Stomach (tissue), 9 donors: ENCODE data around the gene IPO7. TPM values are rescaled to one million over a fixed set of nuclear protein-coding genes. Genes with fewer than 3 reads are reported as not detected.

Experiments used
- DNase-seq, 2 donors: peaks; one replicate each; pipeline versions ENCODE4 v3.0.0 to v3.0.0-alpha.2; 2013 to 2019
- H3K27ac ChIP-seq, 5 donors: fragments of 200-600 bp in 4 of 5; sonication (generic) in 4 of 5; one replicate each; pipeline ENCODE4 v1.5.1; 2013 to 2019; ENCODE audit warnings: mild to moderate bottlenecking in 1 of 5, moderate library complexity in 1 of 5
- H3K27me3 ChIP-seq, 3 donors: fragments of 200-600 bp; sonication (generic); one replicate each; pipeline ENCODE4 v1.5.1; 2017 to 2019; ENCODE audit warnings: mixed run types in 1 of 3
- H3K36me3 ChIP-seq, 4 donors: fragments of 200-600 bp; sonication (generic); 1 replicate in 3 of 4; 2 replicates in 1 of 4; pipeline ENCODE4 v1.5.1; 2016 to 2019
- H3K4me1 ChIP-seq, 4 donors: fragments of 200-600 bp; sonication (generic); one replicate each; pipeline ENCODE4 v1.5.1; 2016 to 2019
- H3K4me3 ChIP-seq, 4 donors: fragments of 200-600 bp; sonication (generic) in 3 of 4; one replicate each; pipeline ENCODE4 v1.5.1; 2016 to 2019; ENCODE audit warnings: mild to moderate bottlenecking in 1 of 4
- H3K9me3 ChIP-seq, 4 donors: fragments of 200-600 bp; sonication (generic); one replicate each; pipeline ENCODE4 v1.5.1; 2016 to 2019
- EP300 ChIP-seq: sonication (generic); formaldehyde crosslinking; IDR thresholded peaks from one replicate; pipeline ENCODE4 v1.6.1; 2017; ENCODE audit warnings: antibody characterized with exemption
- POLR2A ChIP-seq, 4 donors: fragments of 450-650 bp; IDR thresholded peaks; one replicate each; pipeline ENCODE4 v1.6.1; 2016; ENCODE audit warnings: antibody characterized with exemption in 4 of 4, control low read depth in 2 of 4, mild to moderate bottlenecking in 1 of 4, moderate library complexity in 1 of 4
- POLR2AphosphoS5 ChIP-seq, 3 donors: sonication (generic); formaldehyde crosslinking; IDR thresholded peaks; one replicate each; pipeline ENCODE4 v1.6.1; 2016; ENCODE audit warnings: antibody characterized with exemption in 3 of 3
- WGBS, 5 donors: extraction: QIAGEN DNeasy Blood & Tissue Kit in 3 of 5; methylation state at CpG; one replicate each; pipeline versions ENCODE4 v1.1.5 to v1.1.7; 2013 to 2018; 5-methylcytosine and 5-hydroxymethylcytosine counted together
- intact Hi-C: fragments of 100-400 bp; cut with DNase I; formaldehyde crosslinking; loops from one replicate; pipeline ENCODE4 v1.15.1; 2023; ENCODE audit warnings: low total_unique reads
- polyA plus RNA-seq, 3 donors: library from polyadenylated mRNA; stranded (reverse); fragments of 200-250 nt; gene quantifications; one replicate each; pipeline ENCODE4 v1.2.3, GENCODE V29; 2013
- total RNA-seq, 5 donors: library from RNA; depleted of rRNA; stranded (reverse); fragments of >200 nt; gene quantifications; one replicate each; pipeline versions ENCODE4 v1.1.0 to v1.2.3, GENCODE V29; 2014 to 2016
- TF ChIP-seq, protein P1 (sequence below), 7 experiments: fragments of 450-650 bp in 4 of 7; fragments of 200-600 bp in 3 of 7; sonication (generic) in 3 of 7; IDR thresholded peaks; one replicate each; pipeline ENCODE4 v1.5.1; 2016 to 2019; ENCODE audit warnings: antibody characterized with exemption in 7 of 7, control low read depth in 2 of 7, mild to moderate bottlenecking in 1 of 7
- donor health status: healthy with polysubstance abuse.
- donor health status: Bipolar disorder and iron deficiency.
- donor health status: healthy.

IPO7 gene
- total and polyA plus RNA-seq, 8 donors: 23.0 to 283 (median 88.7) TPM

GRCh38 chr11:9461760-9462134 is 77.3 kb downstream of the IPO7 start:
- DNase-seq: peak in 1 of 2 donors; percentile 60
- WGBS, 5 donors: 0 to 1% (median 0%) methylated on average over 10 of the region's 10 CpGs
- peak overlapping the region; percentile 53 to 93 (median 65) for H3K4me3 ChIP-seq
- peaks cover 13 to 33% (median 25%) of the 10 kb centered on the region in 4 donors for H3K4me1 ChIP-seq
- peak overlapping the region in 4 of 5 donors; percentile 99 to 100 (median 100) for H3K27ac ChIP-seq
- intact Hi-C loops: no loop called here
- H3K9me3 ChIP-seq: no peaks in the 10 kb centered on the region
- H3K27me3 ChIP-seq: no peaks in the 10 kb centered on the region
- H3K36me3 ChIP-seq: peaks cover 0 to 4% (median 0%) of the 10 kb centered on the region in 4 donors
- TF ChIP-seq EP300: no peak
- TF ChIP-seq POLR2AphosphoS5 (IDR thresholded peaks at IDR 0.05): no peak
- TF ChIP-seq POLR2A (IDR thresholded peaks at IDR 0.05): no peak
- TF ChIP-seq, protein P1, sequence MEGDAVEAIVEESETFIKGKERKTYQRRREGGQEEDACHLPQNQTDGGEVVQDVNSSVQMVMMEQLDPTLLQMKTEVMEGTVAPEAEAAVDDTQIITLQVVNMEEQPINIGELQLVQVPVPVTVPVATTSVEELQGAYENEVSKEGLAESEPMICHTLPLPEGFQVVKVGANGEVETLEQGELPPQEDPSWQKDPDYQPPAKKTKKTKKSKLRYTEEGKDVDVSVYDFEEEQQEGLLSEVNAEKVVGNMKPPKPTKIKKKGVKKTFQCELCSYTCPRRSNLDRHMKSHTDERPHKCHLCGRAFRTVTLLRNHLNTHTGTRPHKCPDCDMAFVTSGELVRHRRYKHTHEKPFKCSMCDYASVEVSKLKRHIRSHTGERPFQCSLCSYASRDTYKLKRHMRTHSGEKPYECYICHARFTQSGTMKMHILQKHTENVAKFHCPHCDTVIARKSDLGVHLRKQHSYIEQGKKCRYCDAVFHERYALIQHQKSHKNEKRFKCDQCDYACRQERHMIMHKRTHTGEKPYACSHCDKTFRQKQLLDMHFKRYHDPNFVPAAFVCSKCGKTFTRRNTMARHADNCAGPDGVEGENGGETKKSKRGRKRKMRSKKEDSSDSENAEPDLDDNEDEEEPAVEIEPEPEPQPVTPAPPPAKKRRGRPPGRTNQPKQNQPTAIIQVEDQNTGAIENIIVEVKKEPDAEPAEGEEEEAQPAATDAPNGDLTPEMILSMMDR (IDR thresholded peaks at IDR 0.05): no peak

- peak in 1 of 2 donors; percentile 21 for DNase-seq
- H3K36me3 ChIP-seq: peaks cover 0 to 6% (median 2%) of the 10 kb centered on the region in 4 donors
- intact Hi-C loops: no loop called here
- TF ChIP-seq POLR2A (IDR thresholded peaks at IDR 0.05): no peak
- TF ChIP-seq, protein P1 (IDR thresholded peaks at IDR 0.05): no peak
- no peak for TF ChIP-seq POLR2AphosphoS5 (IDR thresholded peaks at IDR 0.05)
- TF ChIP-seq EP300: no peak
- H3K4me1 ChIP-seq: peaks cover 13 to 33% (median 25%) of the 10 kb centered on the region in 4 donors
- H3K9me3 ChIP-seq: no peaks in the 10 kb centered on the region
- WGBS, 5 donors: 78 to 84% (median 83%) methylated on average over 16 of the region's 16 CpGs
- H3K27ac ChIP-seq: peak overlapping the region; percentile 55 to 100 (median 99)
- no peaks in the 10 kb centered on the region for H3K27me3 ChIP-seq
- H3K4me3 ChIP-seq: peak overlapping the region; percentile 53 to 93 (median 65)
Measured at GRCh38 chr11:9462172-9462799, 77.8 kb downstream of the IPO7 start.

DNA sequence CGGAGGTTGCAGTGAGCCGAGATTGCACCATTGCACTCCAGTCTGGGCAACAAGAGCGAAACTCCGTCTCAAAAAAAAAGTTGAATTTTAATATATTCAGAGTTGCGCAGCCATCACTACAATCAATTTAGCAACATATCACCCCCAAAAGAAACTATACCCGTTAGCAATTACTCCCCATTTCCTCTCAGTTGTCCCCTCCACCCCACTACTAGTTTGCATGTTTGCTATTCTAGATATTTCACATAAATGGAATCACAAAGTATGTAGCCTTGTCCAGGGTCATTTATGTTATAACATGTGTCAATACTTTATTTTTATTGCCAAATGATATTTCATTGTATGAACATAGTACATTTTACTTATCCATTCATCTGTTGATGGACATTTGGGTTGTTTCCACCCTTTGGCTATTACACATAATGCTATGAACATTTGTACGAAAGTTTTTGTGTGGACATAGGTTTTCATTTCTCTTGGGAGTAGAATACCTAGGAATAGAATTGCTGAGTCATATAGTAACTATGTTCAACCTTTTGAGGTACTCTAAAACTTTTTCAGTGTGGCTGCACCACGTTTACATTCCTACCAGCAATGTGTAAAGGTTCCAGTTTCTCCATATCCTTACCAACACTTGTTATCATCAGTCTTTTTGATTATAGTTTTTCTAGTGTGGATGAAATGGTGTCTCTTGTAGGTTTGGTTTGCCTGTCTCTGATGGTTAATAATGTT is 78.5 kb downstream of the IPO7 start:
- Histone ChIP-seq H3K36me3 (peaks cover 0 to 6% (median 3%) of the 10 kb centered on the region in 4 donors), H3K27me3 (no peaks in the 10 kb centered on the region), H3K9me3 (no peaks in the 10 kb centered on the region), H3K4me3 (no peak overlapping the region), H3K27ac (peak overlapping the region in 4 of 5 donors; percentile 99 to 100 (median 100)), H3K4me1 (peaks cover 13 to 33% (median 25%) of the 10 kb centered on the region in 4 donors)
- DNase-seq: peak in 1 of 2 donors; percentile 9
- intact Hi-C loops: no loop called here
- no peak for TF ChIP-seq EP300
- TF ChIP-seq, protein P1 (IDR thresholded peaks at IDR 0.05): no peak
- no peak for TF ChIP-seq POLR2AphosphoS5 (IDR thresholded peaks at IDR 0.05)
- TF ChIP-seq POLR2A (IDR thresholded peaks at IDR 0.05): no peak
- 87 to 90% (median 87%) methylated on average over 8 of the region's 8 CpGs for WGBS, 5 donors

DNA sequence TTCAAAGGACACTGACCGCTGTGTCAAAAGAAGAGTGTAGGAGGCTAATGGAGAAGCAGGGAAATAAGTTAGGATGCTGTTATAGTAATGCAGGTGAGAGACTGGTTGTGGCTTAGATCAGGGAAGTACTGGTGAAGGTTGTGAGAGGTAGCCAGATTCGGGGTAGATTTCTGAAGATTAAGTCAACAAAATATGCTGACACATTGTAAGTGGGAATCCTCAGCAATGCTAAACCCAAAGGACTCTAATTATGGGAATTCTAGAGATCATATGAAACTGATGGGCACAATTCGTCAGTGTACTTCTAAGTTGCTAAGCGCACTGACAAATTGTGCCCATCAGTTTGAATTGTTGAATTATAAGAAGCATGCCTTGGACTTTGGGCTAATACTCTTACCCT is 86.3 kb downstream of the IPO7 start:
- Histone ChIP-seq H3K27ac (no peak overlapping the region), H3K4me1 (no peaks in the 10 kb centered on the region), H3K36me3 (peaks cover 25 to 66% (median 59%) of the 10 kb centered on the region in 4 donors), H3K27me3 (no peaks in the 10 kb centered on the region), H3K9me3 (no peaks in the 10 kb centered on the region), H3K4me3 (no peak overlapping the region)
- no peak for TF ChIP-seq POLR2A (IDR thresholded peaks at IDR 0.05)
- no peak for TF ChIP-seq EP300
- TF ChIP-seq, protein P1 (IDR thresholded peaks at IDR 0.05): no peak
- DNase-seq: no peak
- intact Hi-C loops: no loop called here
- WGBS, 5 donors: 88 to 94% (median 91%) methylated on average over 4 of the region's 4 CpGs
